A673 (cell line): Measurements from ENCODE around the gene TAC3. TPM values are rescaled to one million over a fixed set of nuclear protein-coding genes. Genes with fewer than 3 reads are reported as not detected.
"Not testable (repeated sequence)": the region's sequence is repeated elsewhere in the genome, so short reads cannot be mapped to it uniquely, and the experiment has no call there.

ENCODE experiments used
- BruUV-seq: library from RNA; stranded (reverse); fragments of 400-500 nt; replicated peaks from 2 replicates; lab custom pipeline; 2021; lab: Mats Ljungman, UMichigan
- CTCF ChIA-PET: fragments of 300-600 bp; sonication (Branson Sonifier 250); formaldehyde crosslinking; loops from one replicate; lab custom pipeline; 2022; ENCODE audit warnings: antibody characterized with exemption; lab: Charles Lee
- POLR2A ChIA-PET: fragments of 300-600 bp; sonication (Branson Sonifier 250); formaldehyde crosslinking; loops from one replicate; lab custom pipeline; 2022; ENCODE audit warnings: antibody characterized with exemption; ENCODE audit not compliant: low non-redundant PET; lab: Charles Lee
- DNase-seq: peaks from one replicate; pipeline ENCODE4 v3.0.0-alpha.2; 2015; ENCODE audit warnings: low spot score
- H3K27ac ChIP-seq: fragments of 200-600 bp; sonication (generic); 2 replicates; pipeline ENCODE4 v1.5.1; 2016; ENCODE audit warnings: mixed run types, low read depth, mild to moderate bottlenecking, mixed read lengths, antibody characterized with exemption, low read length; ENCODE audit not compliant: poor library complexity, severe bottlenecking
- H3K27me3 ChIP-seq: fragments of 200-600 bp; sonication (generic); replicated peaks from 2 replicates; pipeline ENCODE4 v1.6.1; 2017; ENCODE audit warnings: mixed run types, low read depth, mild to moderate bottlenecking, mixed read lengths, antibody characterized with exemption, low read length; ENCODE audit not compliant: insufficient read depth, poor library complexity
- H3K36me3 ChIP-seq: fragments of 200-600 bp; sonication (generic); 2 replicates; pipeline ENCODE4 v1.6.1; 2016; ENCODE audit warnings: mixed run types, mild to moderate bottlenecking, mixed read lengths, antibody characterized with exemption, low read length; ENCODE audit not compliant: insufficient read depth, poor library complexity, severe bottlenecking
- H3K4me1 ChIP-seq: fragments of 200-600 bp; sonication (generic); 2 replicates; pipeline ENCODE4 v1.6.1; 2017; ENCODE audit warnings: mixed run types, mild to moderate bottlenecking, mixed read lengths, antibody characterized with exemption, low read length; ENCODE audit not compliant: insufficient read depth, poor library complexity, severe bottlenecking
- H3K4me3 ChIP-seq: fragments of 200-600 bp; sonication (generic); 2 replicates; pipeline ENCODE4 v1.5.1; 2016; ENCODE audit warnings: low read depth, mixed run types, mild to moderate bottlenecking, mixed read lengths, low read length; ENCODE audit not compliant: poor library complexity, severe bottlenecking
- H3K9me3 ChIP-seq: fragments of 200-600 bp; sonication (generic); 2 replicates; pipeline ENCODE4 v1.6.1; 2016; ENCODE audit warnings: mixed run types, low read depth, mild to moderate bottlenecking, mixed read lengths, antibody characterized with exemption, low read length; ENCODE audit not compliant: poor library complexity, severe bottlenecking
- EZH2 ChIP-seq: fragments of 200-600 bp; sonication (generic); IDR thresholded peaks from 2 replicates; pipeline ENCODE4 v1.6.1; 2017; ENCODE audit warnings: borderline replicate concordance, low read depth, mild to moderate bottlenecking, mixed read lengths, antibody characterized with exemption, low read length; ENCODE audit not compliant: poor library complexity, severe bottlenecking
- intact Hi-C: fragments of 100-400 bp; cut with micrococcal nuclease; formaldehyde crosslinking; loops from one replicate; pipeline ENCODE4 v1.10.0; 2022; ENCODE audit not compliant: unreplicated experiment
- total RNA-seq: library from RNA; stranded (reverse); gene quantifications from 2 replicates; pipeline ENCODE4 v1.2.3, GENCODE V29; 2021
- TF ChIP-seq, protein P1 (sequence below): fragments of 300-800, 200-600 bp; sonication (generic); conservative IDR thresholded peaks from 2 replicates; pipeline ENCODE4 v1.5.1; 2017; ENCODE audit warnings: low read depth, mild to moderate bottlenecking, antibody characterized with exemption, low read length, moderate library complexity, mixed read lengths

The TAC3 gene
- total RNA-seq, 1 experiment from 2014 or later: not detected

DNA sequence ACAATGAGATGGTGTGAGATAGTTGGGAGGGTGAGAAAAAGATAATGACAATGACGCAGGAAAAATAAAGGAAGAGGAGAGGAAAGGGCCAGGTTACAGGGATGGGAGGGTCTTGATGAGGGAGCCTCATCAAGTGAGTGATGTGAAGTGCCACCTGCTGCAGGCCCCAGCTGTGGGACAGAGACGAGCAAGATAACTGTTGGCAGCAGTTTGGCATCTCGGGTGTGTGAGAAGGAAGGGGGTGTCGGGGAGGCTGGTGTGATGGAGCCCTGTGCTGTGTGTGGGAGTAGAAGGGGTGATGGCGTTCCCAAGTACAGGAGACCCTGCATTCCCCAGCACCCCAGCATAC, 11.4 kb upstream of the TAC3 start:
- H3K27me3 ChIP-seq: no peaks in the 10 kb centered on the region
- peaks cover 5% of the 10 kb centered on the region for H3K4me1 ChIP-seq
- H3K4me3 ChIP-seq: no peak overlapping the region
- intact Hi-C loops: no loop called here
- no peaks in the 10 kb centered on the region for H3K36me3 ChIP-seq
- no TSS peak for BruUV-seq
- ChIA-PET CTCF (no interaction called here), POLR2A (no interaction called here)
- H3K27ac ChIP-seq: no peak overlapping the region
- H3K9me3 ChIP-seq: no peaks in the 10 kb centered on the region
- DNase-seq: no peak
- TF ChIP-seq, protein P1, sequence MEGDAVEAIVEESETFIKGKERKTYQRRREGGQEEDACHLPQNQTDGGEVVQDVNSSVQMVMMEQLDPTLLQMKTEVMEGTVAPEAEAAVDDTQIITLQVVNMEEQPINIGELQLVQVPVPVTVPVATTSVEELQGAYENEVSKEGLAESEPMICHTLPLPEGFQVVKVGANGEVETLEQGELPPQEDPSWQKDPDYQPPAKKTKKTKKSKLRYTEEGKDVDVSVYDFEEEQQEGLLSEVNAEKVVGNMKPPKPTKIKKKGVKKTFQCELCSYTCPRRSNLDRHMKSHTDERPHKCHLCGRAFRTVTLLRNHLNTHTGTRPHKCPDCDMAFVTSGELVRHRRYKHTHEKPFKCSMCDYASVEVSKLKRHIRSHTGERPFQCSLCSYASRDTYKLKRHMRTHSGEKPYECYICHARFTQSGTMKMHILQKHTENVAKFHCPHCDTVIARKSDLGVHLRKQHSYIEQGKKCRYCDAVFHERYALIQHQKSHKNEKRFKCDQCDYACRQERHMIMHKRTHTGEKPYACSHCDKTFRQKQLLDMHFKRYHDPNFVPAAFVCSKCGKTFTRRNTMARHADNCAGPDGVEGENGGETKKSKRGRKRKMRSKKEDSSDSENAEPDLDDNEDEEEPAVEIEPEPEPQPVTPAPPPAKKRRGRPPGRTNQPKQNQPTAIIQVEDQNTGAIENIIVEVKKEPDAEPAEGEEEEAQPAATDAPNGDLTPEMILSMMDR: no peak
- no peak for TF ChIP-seq EZH2

DNA sequence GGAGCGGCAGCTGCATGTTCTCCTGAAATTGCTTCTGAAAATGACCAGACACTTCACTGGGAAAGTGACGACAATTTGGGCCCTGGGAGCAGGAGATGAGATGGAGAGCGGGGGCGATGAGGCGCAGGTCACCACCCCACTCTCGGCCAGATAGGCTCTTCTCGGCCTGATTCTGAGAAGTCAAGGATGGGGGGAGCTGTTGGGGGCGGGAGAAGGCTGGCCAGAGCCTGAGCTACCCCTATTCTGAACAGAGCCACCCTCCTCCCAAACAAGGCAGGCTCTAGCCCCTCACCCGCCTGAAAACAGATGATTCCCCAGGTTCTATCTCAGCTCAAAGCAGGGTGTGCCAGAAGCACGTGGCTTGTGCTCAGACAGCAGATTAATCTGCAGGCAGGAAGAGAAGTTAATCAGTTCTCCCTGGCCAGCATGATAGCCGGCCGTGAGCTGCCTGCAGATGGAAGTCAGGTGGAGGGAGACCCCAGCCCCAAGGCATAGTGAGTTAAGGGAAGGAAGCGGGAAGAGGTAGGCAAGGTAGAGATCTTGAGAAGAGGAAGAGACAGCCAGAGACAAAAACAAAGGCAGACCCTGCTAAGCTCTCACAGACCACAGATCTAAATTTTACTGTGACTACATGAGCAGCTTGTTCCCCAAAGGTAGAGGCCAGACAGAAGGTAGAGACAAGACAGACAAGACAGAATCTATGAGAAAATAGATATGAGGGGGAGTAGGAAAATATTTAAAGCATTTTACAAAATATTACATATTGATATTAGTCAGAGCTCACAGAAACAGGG, 10.9 kb upstream of the TAC3 start:
- intact Hi-C loops: no loop called here
- ChIA-PET POLR2A (no interaction called here), CTCF (no interaction called here)
- Histone ChIP-seq H3K36me3 (no peaks in the 10 kb centered on the region), H3K27ac (no peak overlapping the region), H3K27me3 (no peaks in the 10 kb centered on the region), H3K4me1 (peaks cover 5% of the 10 kb centered on the region), H3K9me3 (no peaks in the 10 kb centered on the region), H3K4me3 (no peak overlapping the region)
- TF ChIP-seq EZH2: no peak
- TF ChIP-seq, protein P1: no peak
- no peak for DNase-seq
- BruUV-seq: no TSS peak

DNA sequence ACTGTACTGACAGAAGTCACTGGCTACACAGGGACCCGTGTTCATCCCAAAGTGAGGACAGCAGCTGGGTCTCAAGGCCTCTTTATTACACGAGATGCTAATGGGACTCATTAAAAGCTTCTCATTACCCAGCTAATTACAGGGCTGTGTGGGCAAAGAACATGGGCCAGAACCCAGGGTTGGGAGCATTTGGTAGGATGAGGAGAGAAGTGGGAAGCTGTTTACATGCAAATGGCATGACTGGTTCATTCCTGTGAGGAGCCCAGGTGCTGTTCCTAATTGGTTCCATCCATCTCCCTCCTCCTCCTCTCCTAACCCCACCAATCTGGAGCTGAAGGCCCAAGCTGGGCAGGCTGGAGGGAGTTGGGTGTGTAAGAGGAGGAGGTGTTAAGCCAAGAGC, 8.9 kb upstream of the TAC3 start:
- H3K4me3 ChIP-seq: no peak overlapping the region
- no peaks in the 10 kb centered on the region for H3K9me3 ChIP-seq
- DNase-seq: no peak
- no TSS peak for BruUV-seq
- H3K36me3 ChIP-seq: no peaks in the 10 kb centered on the region
- H3K27me3 ChIP-seq: no peaks in the 10 kb centered on the region
- ChIA-PET POLR2A (no interaction called here), CTCF (no interaction called here)
- H3K4me1 ChIP-seq: no peaks in the 10 kb centered on the region
- intact Hi-C loops: no loop called here
- TF ChIP-seq EZH2: no peak
- TF ChIP-seq, protein P1: no peak
- no peak overlapping the region for H3K27ac ChIP-seq

DNA sequence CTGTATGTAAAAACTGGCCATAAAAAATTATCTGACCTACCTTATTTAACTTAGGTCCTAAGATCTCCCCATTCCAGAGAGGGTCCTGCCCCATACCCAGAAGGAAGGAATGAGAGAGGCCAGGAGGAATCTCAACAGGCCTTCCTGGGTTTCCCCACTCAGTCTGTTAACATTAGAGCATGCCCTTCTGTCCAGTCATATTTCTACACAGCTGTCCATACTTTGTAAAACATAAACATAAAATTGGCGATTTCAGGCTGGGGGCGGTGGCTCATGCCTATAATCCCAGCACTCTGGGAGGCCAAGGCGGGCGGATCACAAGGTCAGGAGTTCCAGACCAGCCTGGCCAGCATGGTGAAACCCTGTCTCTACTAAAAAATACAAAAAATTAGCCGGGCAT, 6.0 kb upstream of the TAC3 start:
- H3K27me3 ChIP-seq, H3K4me1 ChIP-seq, H3K4me3 ChIP-seq, POLR2A ChIA-PET, CTCF ChIA-PET, H3K27ac ChIP-seq, BruUV-seq, H3K36me3 ChIP-seq, DNase-seq, H3K9me3 ChIP-seq, intact Hi-C loops: not testable (repeated sequence)
